ENCODE results near the gene RBM10. TPM values are rescaled to one million over a fixed set of nuclear protein-coding genes. Genes with fewer than 3 reads are reported as not detected.

The RBM10 gene
- total RNA-seq, 1 experiment from 2014 or later, result 47.2 TPM

DNA sequence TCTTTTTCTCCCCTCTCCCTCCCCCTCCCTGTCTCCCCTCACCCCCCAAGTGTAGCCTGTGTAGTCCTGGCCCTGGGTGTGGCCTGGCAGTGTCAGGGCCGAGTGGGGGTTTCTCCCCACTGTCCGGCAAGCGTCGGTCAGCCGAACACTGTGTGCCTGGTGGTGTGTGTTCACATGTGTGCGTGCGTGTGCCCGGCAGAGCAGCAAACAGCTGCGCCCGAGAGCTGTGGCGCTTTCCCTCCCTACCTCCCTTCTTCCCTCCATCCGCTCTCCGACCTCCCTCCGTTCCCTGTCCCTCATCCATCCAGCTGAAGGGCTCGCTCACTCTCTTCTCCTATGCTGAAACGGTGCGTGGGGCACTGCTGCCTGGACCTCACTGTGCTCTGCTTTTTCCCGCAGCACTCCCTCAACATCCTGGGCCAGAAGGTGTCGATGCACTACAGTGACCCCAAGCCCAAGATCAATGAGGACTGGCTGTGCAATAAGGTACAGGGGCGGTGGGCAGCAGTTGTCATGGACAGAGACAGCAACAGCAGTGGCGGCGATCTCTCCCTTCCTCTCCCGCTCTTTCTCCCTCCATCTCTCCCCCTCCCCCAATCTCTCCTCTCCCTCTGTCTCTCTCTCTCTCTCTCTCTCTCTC is 31.2 kb downstream of the RBM10 start:
- TF ChIP-seq CTCF (IDR thresholded peaks at IDR 0.05; ENCODE audit: unreplicated experiment), result no peak
- H3K27ac Mint-ChIP-seq (ENCODE audit: unreplicated experiment), result no peak overlapping the region
- no peaks in the 10 kb centered on the region for H3K27me3 Mint-ChIP-seq (ENCODE audit: unreplicated experiment)
- H3K4me1 Mint-ChIP-seq (ENCODE audit: low read depth, unreplicated experiment), result no peaks in the 10 kb centered on the region
- no TSS peak for BruUV-seq (replicated peaks)
- CTCF ChIA-PET, result no interaction called here
- H3K36me3 Mint-ChIP-seq (ENCODE audit: insufficient read depth, unreplicated experiment), result peaks cover 42% of the 10 kb centered on the region
- intact Hi-C loops (cut with micrococcal nuclease; ENCODE audit: unreplicated experiment), result no loop called here
- no peak overlapping the region for H3K4me3 Mint-ChIP-seq (ENCODE audit: low read depth, unreplicated experiment)
- DNase-seq, result no peak
- H3K9me3 Mint-ChIP-seq (ENCODE audit: low read depth, unreplicated experiment), result no peaks in the 10 kb centered on the region

DNA sequence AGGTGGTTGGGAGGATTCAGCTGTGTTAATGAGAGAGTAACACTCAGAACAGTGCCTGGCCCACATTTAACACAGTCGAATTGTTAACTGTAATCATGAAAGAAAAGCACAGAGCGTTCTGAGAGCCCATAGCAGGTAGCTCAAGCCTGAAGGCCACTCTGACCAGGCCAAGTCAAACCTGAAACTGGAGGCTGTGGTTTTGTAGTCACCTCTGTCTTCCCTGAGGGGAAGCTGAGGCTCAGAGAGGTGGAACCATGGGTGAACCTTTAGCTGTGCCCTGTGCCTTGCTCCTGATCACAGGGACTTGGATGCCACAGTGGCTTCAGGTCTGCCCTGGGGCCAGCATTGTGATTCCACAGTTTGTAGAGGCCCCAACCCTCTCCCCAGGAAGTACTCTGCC is 32.1 kb downstream of the RBM10 start:
- no peak overlapping the region for H3K4me3 Mint-ChIP-seq (ENCODE audit: low read depth, unreplicated experiment)
- CTCF ChIA-PET, result no interaction called here
- H3K4me1 Mint-ChIP-seq (ENCODE audit: low read depth, unreplicated experiment), result no peaks in the 10 kb centered on the region
- H3K27me3 Mint-ChIP-seq (ENCODE audit: unreplicated experiment), result no peaks in the 10 kb centered on the region
- no peak for TF ChIP-seq CTCF (IDR thresholded peaks at IDR 0.05; ENCODE audit: unreplicated experiment)
- no TSS peak for BruUV-seq (replicated peaks)
- intact Hi-C loops (cut with micrococcal nuclease; ENCODE audit: unreplicated experiment), result no loop called here
- no peak for DNase-seq
- H3K9me3 Mint-ChIP-seq (ENCODE audit: low read depth, unreplicated experiment), result no peaks in the 10 kb centered on the region
- H3K27ac Mint-ChIP-seq (ENCODE audit: unreplicated experiment), result no peak overlapping the region
- H3K36me3 Mint-ChIP-seq (ENCODE audit: insufficient read depth, unreplicated experiment), result peaks cover 42% of the 10 kb centered on the region

DNA sequence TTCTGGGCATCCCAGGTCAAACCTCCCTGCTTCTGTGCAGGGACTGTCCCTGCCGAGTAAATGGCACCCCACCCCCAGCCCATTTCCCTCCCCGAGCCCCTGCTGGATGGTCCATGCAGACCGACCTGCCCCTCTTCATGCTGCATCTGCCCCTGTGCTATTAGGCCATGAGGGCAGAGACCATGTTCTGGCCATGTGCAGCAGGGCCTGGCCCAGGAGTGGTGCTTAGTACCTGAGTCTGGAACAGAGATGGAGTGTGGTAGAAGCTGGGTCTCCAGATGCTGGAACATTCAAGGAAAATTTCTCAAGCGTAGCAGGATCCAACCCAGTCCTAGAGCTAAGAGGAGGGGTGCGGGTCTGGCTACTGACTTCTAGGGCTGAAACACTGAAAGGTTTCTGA is 33.3 kb downstream of the RBM10 start:
- CTCF ChIA-PET, result no interaction called here
- TF ChIP-seq CTCF (IDR thresholded peaks at IDR 0.05; ENCODE audit: unreplicated experiment), result no peak
- BruUV-seq (replicated peaks), result no TSS peak
- H3K36me3 Mint-ChIP-seq (ENCODE audit: insufficient read depth, unreplicated experiment), result peaks cover 45% of the 10 kb centered on the region
- H3K9me3 Mint-ChIP-seq (ENCODE audit: low read depth, unreplicated experiment), result no peaks in the 10 kb centered on the region
- H3K4me3 Mint-ChIP-seq (ENCODE audit: low read depth, unreplicated experiment), result no peak overlapping the region
- no peaks in the 10 kb centered on the region for H3K27me3 Mint-ChIP-seq (ENCODE audit: unreplicated experiment)
- intact Hi-C loops (cut with micrococcal nuclease; ENCODE audit: unreplicated experiment), result no loop called here
- no peaks in the 10 kb centered on the region for H3K4me1 Mint-ChIP-seq (ENCODE audit: low read depth, unreplicated experiment)
- no peak overlapping the region for H3K27ac Mint-ChIP-seq (ENCODE audit: unreplicated experiment)
- no peak for DNase-seq

DNA sequence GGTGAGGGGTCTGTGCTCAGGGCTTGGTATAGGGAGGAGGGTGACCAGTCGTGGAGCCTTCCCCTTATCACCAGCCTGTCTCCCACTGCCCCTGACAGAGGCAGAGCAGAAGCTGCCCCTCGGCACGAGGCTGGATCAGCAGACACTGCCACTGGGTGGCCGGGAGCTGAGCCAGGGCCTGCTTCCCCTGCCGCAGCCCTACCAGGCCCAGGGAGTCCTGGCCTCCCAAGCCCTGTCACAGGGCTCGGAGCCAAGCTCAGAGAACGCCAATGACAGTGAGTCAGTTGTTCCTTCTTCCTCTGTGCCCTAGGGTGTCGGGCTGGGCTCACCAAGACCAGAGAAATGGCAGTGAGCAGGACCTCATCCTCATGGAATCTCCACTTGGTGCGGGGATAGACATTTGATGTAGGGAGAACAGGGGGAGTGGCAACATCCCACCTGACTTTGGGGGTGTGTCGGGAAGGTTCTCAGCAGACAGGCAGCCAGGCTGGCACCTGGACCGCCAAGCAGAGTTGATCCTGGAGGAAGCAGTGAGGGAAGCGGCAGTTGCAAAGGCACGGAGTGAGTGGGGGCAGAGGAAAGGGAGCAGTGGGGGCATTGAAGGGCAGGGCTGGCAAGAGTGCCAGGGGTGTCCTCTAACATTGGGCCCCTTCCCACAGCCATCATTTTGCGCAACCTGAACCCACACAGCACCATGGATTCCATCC is 34.4 kb downstream of the RBM10 start:
- BruUV-seq (replicated peaks), result no TSS peak
- H3K27me3 Mint-ChIP-seq (ENCODE audit: unreplicated experiment), result no peaks in the 10 kb centered on the region
- intact Hi-C loops (cut with micrococcal nuclease; ENCODE audit: unreplicated experiment), result no loop called here
- H3K36me3 Mint-ChIP-seq (ENCODE audit: insufficient read depth, unreplicated experiment), result peaks cover 46% of the 10 kb centered on the region
- no peak for TF ChIP-seq CTCF (IDR thresholded peaks at IDR 0.05; ENCODE audit: unreplicated experiment)
- CTCF ChIA-PET, result no interaction called here
- no peak for DNase-seq
- no peaks in the 10 kb centered on the region for H3K4me1 Mint-ChIP-seq (ENCODE audit: low read depth, unreplicated experiment)
- H3K4me3 Mint-ChIP-seq (ENCODE audit: low read depth, unreplicated experiment), result no peak overlapping the region
- no peaks in the 10 kb centered on the region for H3K9me3 Mint-ChIP-seq (ENCODE audit: low read depth, unreplicated experiment)
- no peak overlapping the region for H3K27ac Mint-ChIP-seq (ENCODE audit: unreplicated experiment)

Measured in Calu3 (cell line).